ENCODE measurements around the gene FARP1. TPM values are rescaled to one million over a fixed set of nuclear protein-coding genes. Genes with fewer than 3 reads are reported as not detected.

FARP1 gene
- total and polyA plus RNA-seq, 3 experiments from 2014 or later, result 0.16 to 0.27 (median 0.26) TPM

DNA sequence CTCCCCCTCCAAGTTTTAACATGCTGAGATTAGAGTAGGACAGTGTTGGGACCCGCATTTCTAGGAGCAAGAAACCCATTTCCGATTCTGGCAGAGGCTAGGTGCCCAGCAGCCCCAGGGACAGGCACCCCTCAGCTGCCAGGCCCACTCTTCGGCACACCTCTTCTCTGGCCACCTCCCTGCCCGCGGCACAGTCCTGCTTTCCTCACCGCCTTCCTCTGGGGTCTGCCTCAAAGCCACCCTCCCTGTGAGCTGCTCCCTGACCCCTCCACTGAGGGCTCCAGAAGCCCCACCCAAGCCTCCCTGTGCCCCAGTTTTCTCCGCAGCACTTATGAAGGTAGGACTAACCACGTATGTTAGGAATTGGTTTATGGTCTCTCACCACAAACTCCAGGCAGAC is 354.1 kb downstream of the FARP1 start:
- no peaks in the 10 kb centered on the region for H3K27me3 Mint-ChIP-seq
- H3K4me1 Mint-ChIP-seq, result peaks cover 48 to 91% (median 80%) of the 10 kb centered on the region in 3 donors
- Histone ChIP-seq H3K27me3 (ENCODE audit: insufficient read depth, low read length, poor library complexity, severe bottlenecking) (no peaks in the 10 kb centered on the region), H3K4me3 (ENCODE audit: low read length) (no peak overlapping the region), H3K4me1 (ENCODE audit: insufficient read depth, low read length) (no peaks in the 10 kb centered on the region), H3K9me3 (ENCODE audit: low read length) (no peaks in the 10 kb centered on the region), H3K27ac (ENCODE audit: low read depth, low read length) (no peak overlapping the region), H3K36me3 (ENCODE audit: insufficient read depth, low read length) (peaks cover 5% of the 10 kb centered on the region)
- ChIA-PET CTCF (no interaction called here), POLR2A (no interaction called here)
- no peak for DNase-seq
- peaks cover 0 to 63% (median 4%) of the 10 kb centered on the region in 3 donors for H3K36me3 Mint-ChIP-seq
- no peaks in the 10 kb centered on the region for H3K9me3 Mint-ChIP-seq
- H3K4me3 Mint-ChIP-seq, result no peak overlapping the region
- peak overlapping the region in 6 of 8 donors; percentile 11 to 92 (median 75) for H3K27ac Mint-ChIP-seq

- CTCF ChIA-PET, result no interaction called here
- Histone ChIP-seq H3K4me1 (ENCODE audit: insufficient read depth, low read length) (peaks cover 18% of the 10 kb centered on the region), H3K27ac (ENCODE audit: low read depth, low read length) (no peak overlapping the region), H3K4me3 (ENCODE audit: low read length) (no peak overlapping the region), H3K27me3 (ENCODE audit: insufficient read depth, low read length, poor library complexity, severe bottlenecking) (no peaks in the 10 kb centered on the region), H3K9me3 (ENCODE audit: low read length) (no peaks in the 10 kb centered on the region), H3K36me3 (ENCODE audit: insufficient read depth, low read length) (peaks cover 5% of the 10 kb centered on the region)
- H3K4me3 Mint-ChIP-seq, result no peak overlapping the region
- peaks cover 64 to 94% (median 86%) of the 10 kb centered on the region in 3 donors for H3K4me1 Mint-ChIP-seq
- no peak overlapping the region for H3K27ac Mint-ChIP-seq
- H3K9me3 Mint-ChIP-seq, result no peaks in the 10 kb centered on the region
- H3K27me3 Mint-ChIP-seq, result no peaks in the 10 kb centered on the region
- H3K36me3 Mint-ChIP-seq, result peaks cover 0 to 69% (median 5%) of the 10 kb centered on the region in 3 donors
- POLR2A ChIA-PET, result no interaction called here
- DNase-seq, result no peak
Observed at GRCh38 chr13:98500963-98501421, 358.1 kb downstream of the FARP1 start.

DNA sequence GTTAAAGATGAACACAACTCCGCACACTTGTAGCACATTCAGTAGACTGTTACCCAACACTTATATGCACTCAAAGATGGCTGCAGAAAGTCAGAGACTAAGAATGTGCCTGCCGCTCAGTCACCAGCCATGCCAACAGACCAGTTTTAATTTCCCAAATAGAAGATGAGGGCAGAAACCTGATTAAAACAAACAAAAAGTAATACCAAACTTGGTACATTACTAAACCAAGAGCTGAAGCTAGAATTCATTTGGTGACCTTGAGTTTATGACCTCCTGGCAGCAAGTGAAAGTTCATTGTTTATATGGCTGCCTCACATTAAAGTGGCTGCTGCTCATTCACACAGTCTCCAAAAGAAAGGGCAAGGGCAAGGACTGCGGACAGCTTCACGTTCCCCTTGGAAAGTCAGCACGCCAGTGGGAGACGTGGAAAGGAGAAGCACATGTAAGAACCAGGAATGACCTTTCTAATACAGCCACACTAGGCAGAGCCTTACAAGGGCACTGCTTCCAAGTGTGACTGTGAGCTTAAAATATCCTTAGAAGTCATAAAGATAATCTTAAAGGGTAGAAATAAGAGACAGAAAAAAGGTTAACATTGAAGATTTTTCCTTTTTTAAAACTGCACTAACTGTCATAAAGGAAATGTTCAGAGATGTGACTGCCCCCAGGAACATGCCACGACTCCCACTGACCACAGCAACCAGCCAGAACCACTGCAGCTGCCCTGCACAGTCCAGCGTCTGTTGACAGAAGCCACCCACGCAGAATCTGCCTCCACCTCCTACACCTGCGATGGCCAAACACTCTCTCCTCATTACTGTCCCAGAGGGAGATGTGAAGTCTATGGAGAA is 360.5 kb downstream of the FARP1 start:
- H3K4me3 Mint-ChIP-seq, result peak overlapping the region in 4 of 7 donors; percentile 1 to 73 (median 24)
- Histone ChIP-seq H3K4me3 (ENCODE audit: low read length) (no peak overlapping the region), H3K36me3 (ENCODE audit: insufficient read depth, low read length) (peaks cover 5% of the 10 kb centered on the region), H3K9me3 (ENCODE audit: low read length) (no peaks in the 10 kb centered on the region), H3K27ac (ENCODE audit: low read depth, low read length) (no peak overlapping the region), H3K4me1 (ENCODE audit: insufficient read depth, low read length) (peaks cover 35% of the 10 kb centered on the region), H3K27me3 (ENCODE audit: insufficient read depth, low read length, poor library complexity, severe bottlenecking) (no peaks in the 10 kb centered on the region)
- ChIA-PET POLR2A (no interaction called here), CTCF (no interaction called here)
- no peak for DNase-seq
- H3K27ac Mint-ChIP-seq, result peak overlapping the region in 5 of 8 donors; percentile 30 to 80 (median 72)
- no peaks in the 10 kb centered on the region for H3K27me3 Mint-ChIP-seq
- peaks cover 0 to 59% (median 3%) of the 10 kb centered on the region in 3 donors for H3K36me3 Mint-ChIP-seq
- H3K9me3 Mint-ChIP-seq, result no peaks in the 10 kb centered on the region
- H3K4me1 Mint-ChIP-seq, result peaks cover 67 to 94% (median 88%) of the 10 kb centered on the region in 3 donors

DNA sequence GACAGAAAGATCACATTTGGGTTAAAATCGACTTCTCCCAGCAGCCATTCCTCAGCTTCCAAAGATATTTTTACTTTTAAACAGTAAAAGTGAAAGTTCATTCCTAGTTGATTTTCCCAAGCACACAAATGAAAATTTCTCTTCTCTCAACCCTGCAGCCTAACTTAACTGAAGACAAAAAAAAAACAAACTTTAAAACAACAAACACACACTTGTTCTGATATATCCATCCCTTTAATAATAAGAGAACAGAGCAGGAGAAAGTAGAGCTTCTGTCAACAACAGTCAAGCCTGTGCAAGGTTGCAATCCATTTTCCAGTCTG is 361.1 kb downstream of the FARP1 start:
- Histone ChIP-seq H3K9me3 (ENCODE audit: low read length) (no peaks in the 10 kb centered on the region), H3K4me3 (ENCODE audit: low read length) (no peak overlapping the region), H3K36me3 (ENCODE audit: insufficient read depth, low read length) (peaks cover 5% of the 10 kb centered on the region), H3K27me3 (ENCODE audit: insufficient read depth, low read length, poor library complexity, severe bottlenecking) (no peaks in the 10 kb centered on the region), H3K4me1 (ENCODE audit: insufficient read depth, low read length) (peaks cover 41% of the 10 kb centered on the region), H3K27ac (ENCODE audit: low read depth, low read length) (no peak overlapping the region)
- no peak for DNase-seq
- Mint-ChIP-seq H3K36me3 (peaks cover 0 to 57% (median 3%) of the 10 kb centered on the region in 3 donors), H3K4me1 (peaks cover 71 to 98% (median 93%) of the 10 kb centered on the region in 3 donors), H3K4me3 (peak overlapping the region in 5 of 7 donors; percentile 1 to 73 (median 52)), H3K9me3 (no peaks in the 10 kb centered on the region), H3K27me3 (no peaks in the 10 kb centered on the region), H3K27ac (peak overlapping the region in 7 of 8 donors; percentile 42 to 80 (median 69))
- ChIA-PET CTCF (no interaction called here), POLR2A (no interaction called here)

DNA sequence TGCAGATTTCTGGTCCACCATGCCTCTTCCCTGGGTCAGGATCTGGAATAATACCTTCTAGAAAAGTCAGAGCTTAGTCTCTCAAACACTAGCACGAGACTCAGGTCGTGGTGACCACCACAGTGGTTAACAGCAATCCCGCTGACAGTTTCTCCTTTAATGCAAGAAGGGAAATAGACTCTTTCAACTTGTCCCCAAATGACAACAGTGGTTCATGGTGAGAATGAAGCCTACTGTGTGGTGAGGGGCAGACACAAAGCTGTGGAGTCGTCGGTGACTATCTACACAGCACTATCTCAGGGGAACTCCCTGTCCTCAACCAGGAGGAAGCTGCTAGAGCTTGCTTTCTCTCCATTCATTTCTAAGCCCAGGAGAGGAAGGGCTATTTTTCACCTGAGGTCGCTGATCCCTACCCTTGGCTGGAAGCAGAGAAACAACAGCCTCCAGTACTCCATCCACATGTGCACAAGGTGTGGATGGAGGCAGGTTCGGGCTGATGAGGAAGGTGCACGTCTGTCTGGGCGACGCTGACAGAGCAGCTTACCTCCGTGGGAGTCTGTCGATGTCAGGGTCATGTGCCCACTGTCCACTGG is 361.6 kb downstream of the FARP1 start:
- no peak overlapping the region for H3K4me3 ChIP-seq (ENCODE audit: low read length)
- peak overlapping the region in 6 of 7 donors; percentile 10 to 73 (median 52) for H3K4me3 Mint-ChIP-seq
- H3K27ac ChIP-seq (ENCODE audit: low read depth, low read length), result no peak overlapping the region

More for the DNA sequence above, 361.6 kb downstream of the FARP1 start:
- Histone ChIP-seq H3K9me3 (ENCODE audit: low read length) (no peaks in the 10 kb centered on the region), H3K4me1 (ENCODE audit: insufficient read depth, low read length) (peaks cover 45% of the 10 kb centered on the region), H3K36me3 (ENCODE audit: insufficient read depth, low read length) (peaks cover 5% of the 10 kb centered on the region), H3K27me3 (ENCODE audit: insufficient read depth, low read length, poor library complexity, severe bottlenecking) (no peaks in the 10 kb centered on the region)
- Mint-ChIP-seq H3K27me3 (no peaks in the 10 kb centered on the region), H3K4me1 (peaks cover 76 to 98% (median 97%) of the 10 kb centered on the region in 3 donors), H3K9me3 (no peaks in the 10 kb centered on the region), H3K27ac (peak overlapping the region; percentile 3 to 84 (median 64)), H3K36me3 (peaks cover 0 to 53% (median 3%) of the 10 kb centered on the region in 3 donors)
- CTCF ChIA-PET, result no interaction called here
- peak in 1 of 5 donors; percentile 35 for DNase-seq
- POLR2A ChIA-PET, result no interaction called here

Other genes starting within 250 kb of the FARP1 start
- gene IPO5, start 189.4 kb upstream of the FARP1 start, total RNA-seq, result 100 to 1,000 TPM; 225 to 239 TPM
- gene IPO5, start 189.4 kb upstream of the FARP1 start, polyA plus RNA-seq, result 38.2 TPM
- gene RNF113B, start 34.2 kb downstream of the FARP1 start, total RNA-seq, result not detected
- gene RNF113B, start 34.2 kb downstream of the FARP1 start, polyA plus RNA-seq, result not detected

Measured in CD8-positive, alpha-beta memory T cell (primary cell).